GM21423 (cell line): ENCODE results near the gene DEFB124.
"Not testable (repeated sequence)": the region's sequence is repeated elsewhere in the genome, so short reads cannot be mapped to it uniquely, and the experiment has no call there.

Experiments
- ATAC-seq: cut with Tn5 transposase; IDR thresholded peaks from one replicate; pipeline ENCODE4 v1.9.1; 2021; ENCODE audit warnings: mild to moderate bottlenecking, moderate library complexity; ENCODE audit not compliant: unreplicated experiment

The DEFB124 gene, protein sequence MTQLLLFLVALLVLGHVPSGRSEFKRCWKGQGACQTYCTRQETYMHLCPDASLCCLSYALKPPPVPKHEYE

DNA sequence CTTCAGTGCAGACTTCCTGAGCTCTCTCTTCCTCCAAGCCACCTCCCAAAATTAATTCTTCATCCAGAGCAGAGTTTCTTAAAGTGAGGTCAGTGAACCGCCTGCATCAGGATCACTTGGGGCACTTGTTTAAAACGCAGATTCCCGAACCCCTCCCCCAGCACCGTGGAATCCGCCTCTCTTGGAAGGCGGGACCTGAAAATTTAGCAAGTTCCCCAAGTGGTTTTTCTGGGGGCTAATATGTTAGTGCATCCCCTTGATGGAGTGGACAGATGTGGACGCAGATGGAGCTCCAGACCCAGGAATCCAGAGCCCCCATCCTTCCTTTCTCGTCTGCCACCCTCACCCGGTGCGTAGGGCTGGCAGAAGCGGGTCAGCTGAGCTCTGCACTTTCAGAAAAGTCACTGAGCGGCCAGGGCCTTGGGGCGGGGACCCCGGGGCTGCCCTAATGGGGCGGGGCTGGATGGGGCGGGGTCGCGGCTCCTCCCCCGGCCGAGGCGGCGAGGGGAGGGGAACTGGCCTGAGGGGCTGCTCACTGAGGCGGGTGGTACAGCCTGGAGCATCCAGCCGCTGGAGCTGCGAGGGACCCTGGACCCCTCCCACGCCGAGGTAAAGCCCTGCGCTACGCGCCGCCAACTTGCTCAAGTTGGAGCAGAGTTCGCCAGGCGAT lies at the start of gene DEFB124, which contains the start of gene REM1:
DEFB124 (minus strand) TSS at position 370 of the 670 bp plus-strand sequence. CDS start 2,114 bp downstream, outside the sequence.
REM1 (plus strand) TSS at position 531 of the 670 bp plus-strand sequence. CDS start 1,158 bp downstream, outside the sequence.
- ATAC-seq, result no peak

DNA sequence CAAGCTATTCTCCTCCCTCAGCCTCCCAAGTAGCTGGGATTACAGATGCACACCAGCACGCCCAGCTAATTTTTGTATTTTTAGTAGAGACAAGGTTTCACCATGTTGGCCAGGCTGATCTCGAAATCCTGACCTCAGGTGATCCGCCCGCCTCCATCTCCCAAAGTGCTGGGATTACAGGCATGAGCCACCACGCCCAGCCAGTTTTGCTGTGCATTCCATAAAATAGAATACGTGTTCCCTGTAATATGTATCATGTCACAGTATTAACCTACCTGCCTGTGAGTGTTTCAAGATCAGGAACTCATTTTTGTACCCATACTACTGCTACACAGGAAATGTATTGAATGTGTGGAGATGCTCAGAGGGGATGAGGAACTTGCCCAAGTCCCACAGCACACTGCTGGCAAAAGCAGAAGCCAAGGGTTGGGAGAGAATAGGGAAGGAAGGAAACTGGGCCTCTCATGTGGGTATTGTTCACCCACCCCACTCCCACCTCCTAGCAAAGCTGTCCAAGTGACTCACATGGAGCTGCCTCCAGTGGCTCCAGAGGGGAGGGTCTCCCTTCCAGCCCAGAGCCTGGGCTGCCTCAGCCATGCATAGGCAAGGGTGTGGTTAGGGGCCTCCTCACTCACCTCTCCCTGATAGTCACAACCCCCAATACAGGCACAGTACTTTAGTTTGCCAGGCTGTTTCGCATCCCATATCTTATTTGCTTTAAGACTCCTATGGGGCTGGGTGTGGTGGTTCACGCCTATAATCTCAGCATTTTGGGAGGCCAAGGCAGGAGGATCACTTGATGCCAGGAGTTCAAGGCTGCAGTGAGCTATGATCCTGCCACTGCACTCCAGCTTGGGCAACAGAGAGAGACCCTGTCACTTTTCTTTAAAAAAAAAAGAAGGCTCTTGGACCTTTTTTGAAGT lies 48.7 kb upstream of the DEFB124 start:
- ATAC-seq, result no peak

DNA sequence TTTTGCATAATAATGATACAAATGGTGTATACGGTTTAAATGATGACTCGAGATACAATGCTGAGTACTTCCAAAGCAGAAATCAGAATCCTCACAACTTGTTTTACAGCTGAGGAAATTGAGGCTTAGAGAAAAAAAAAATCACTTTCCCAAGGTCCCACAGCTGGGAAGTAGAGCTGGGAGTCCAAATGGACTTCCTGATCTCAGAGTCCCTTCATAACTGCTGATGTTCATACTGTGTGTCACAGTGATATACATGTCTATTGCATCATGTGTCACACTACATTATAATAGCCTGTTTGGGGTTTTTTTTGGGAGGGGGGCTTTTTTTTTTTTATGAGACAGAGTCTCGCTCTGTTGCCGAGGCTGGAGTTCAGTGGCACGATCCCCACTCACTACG lies 47.8 kb upstream of the DEFB124 start:
- ATAC-seq, result no peak

DNA sequence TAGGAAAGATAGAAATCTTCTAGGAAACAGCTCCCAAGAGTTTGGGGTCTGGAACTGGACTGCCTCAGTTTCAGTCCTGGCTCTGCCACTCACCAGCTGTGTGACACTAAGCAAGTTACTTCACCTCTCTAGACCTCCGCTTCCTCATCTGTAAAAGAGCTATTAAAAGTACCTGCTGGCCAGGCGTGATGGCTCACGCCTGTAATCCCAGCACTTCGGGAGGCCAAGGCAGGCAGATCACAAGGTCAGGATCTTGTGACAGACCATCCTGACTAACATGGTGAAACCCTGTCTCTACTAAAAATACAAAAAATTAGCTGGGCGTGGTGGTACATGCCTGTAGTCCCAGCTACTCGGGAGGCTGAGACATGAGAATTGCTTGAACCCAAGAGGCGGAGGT lies 46.3 kb upstream of the DEFB124 start:
- ATAC-seq, result not testable (repeated sequence)

DNA sequence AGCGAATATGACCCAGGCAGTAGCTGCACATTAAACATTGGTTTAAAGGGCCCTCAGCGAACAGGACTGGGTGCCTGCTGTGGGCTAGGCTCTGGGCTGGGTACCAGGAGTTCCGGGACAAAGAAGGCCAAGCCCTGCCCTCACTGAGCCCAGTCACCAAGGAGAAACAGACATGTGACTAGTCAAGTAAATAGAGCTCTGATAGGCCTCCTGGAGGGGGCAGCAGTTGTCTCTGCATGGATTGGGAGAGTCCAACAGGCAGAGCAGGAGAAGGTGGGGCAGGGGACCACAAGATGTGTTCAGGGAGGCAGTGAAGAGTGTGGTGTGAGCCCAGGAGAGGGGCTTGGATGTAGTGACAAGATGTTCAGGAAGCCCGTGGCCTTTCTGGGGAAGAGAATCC lies 42.4 kb upstream of the DEFB124 start:
- ATAC-seq, result no peak

DNA sequence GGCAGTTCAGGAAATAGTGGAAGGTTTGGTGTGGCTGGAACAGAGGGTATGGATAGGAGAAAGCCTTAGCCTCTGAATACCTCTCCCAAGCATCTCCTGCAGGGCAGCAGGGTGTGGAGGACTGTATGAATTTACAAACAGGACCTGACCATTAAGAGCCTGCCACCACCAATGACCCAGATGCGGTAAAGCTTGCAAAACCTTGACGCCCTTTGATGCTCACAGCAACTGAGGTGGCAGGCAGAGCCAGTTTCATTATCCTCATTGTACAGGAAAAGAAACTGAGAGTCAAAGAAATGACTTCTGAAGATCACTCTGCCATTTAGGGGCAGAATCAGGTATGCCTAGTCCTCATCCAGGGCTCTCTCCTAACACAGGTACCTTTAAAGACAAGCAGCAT lies 41.7 kb upstream of the DEFB124 start:
- ATAC-seq, result no peak

DNA sequence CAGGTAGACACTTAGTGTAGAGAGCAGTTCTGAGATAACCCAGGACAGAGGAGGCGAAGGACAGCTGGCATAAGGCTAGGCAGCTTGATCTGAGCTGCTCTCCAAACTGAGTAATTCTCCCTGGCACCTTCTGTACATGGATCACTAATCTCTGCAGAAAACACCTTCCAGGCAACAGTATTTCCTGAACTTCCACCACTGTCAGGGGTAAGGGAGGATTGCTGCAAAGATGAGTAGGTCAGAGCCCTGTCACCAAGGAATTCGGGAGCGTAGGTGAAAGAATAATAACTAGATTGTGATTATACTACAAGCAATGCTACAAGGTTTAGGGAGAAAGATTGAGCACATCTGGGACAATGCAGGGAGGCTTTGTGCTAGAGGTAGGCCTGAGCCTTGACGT lies 41.2 kb upstream of the DEFB124 start:
- no peak for ATAC-seq

DNA sequence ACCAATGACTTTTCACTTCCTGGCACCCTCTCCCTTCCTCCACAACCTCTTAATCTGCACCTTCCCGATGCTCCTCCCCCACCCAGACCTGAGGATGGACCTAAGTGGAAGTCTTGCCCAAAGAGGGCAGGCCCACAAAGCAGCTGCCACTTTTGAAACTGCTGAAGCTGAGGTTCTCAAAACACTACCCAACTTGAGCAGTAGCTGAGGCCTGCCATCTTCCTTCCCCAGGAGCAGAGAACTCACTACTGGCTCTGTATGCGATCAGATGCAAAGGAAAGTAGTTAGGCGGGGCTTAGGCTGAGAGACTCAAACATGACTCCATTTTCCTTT lies 40.8 kb upstream of the DEFB124 start:
- ATAC-seq, result no peak

DNA sequence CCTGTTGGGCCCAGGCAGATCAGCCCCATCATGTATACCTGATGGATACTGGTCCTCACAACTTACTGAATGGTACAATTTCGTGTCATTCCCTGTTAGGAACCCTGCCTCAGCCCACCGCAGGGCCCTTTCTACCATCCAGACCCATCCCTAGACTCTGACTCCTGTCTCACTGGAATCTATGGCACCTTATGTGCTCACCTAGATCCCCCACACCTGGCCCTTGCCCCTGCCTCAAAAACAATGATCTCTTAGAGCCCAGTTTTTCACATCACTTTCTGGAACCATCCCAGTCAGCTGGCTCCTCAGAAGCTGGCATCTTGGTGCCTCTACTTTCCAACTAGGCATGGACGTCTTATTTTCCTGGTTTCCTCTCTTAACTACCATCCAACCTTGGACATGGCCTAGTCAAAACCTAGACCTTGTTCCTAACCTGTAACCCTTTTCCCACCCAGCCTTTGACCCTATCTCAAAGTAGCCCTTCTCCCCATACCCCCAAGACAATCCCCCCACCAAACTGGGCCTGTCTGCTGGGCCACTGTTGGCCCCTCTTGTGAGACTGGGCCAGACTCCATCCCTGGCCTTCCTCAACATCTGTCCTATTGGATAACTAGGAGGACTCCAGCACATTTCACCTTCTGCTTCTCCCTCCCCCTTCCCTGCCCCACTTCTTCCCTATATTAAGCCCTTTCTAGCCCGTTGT lies 40.3 kb upstream of the DEFB124 start:
- ATAC-seq, result no peak

DNA sequence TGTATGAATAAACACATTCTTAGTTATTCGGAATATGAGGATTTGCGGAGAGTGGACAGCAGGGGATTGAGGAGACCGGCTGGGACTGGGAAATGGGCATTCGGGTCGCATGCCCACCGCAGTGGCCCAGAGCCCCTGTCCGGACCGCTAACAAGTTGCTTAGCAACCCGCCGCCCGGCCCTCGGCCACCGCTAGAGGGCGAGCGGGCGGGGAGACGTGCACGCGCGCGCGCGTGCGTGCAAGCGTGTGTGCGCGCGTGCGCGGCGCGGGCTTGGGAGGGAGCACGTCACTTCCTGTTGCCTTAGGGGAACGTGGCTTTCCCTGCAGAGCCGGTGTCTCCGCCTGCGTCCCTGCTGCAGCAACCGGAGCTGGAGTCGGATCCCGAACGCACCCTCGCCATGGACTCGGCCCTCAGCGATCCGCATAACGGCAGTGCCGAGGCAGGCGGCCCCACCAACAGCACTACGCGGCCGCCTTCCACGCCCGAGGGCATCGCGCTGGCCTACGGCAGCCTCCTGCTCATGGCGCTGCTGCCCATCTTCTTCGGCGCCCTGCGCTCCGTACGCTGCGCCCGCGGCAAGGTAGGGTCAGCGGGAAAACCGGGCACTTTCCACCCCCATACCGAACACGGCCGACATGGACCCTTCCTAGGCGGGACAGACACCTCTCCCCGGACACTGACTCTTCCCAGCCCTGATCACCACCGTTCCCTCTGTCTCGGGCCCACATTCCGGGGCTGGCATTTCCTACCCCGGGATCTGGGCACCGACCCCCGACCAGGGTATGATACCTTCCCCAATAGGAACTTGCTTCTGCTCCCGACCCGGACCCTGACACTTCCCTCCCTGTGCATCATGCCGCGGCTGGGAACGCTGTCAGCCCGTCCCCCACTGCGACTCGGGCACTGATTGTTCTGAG lies 39.5 kb upstream of the DEFB124 start, which contains the start of gene HM13:
HM13 (plus strand) TSS at position 289 of the 918 bp plus-strand sequence; CDS start at position 399, 110 bp downstream.
- peak; percentile 84 for ATAC-seq

DNA sequence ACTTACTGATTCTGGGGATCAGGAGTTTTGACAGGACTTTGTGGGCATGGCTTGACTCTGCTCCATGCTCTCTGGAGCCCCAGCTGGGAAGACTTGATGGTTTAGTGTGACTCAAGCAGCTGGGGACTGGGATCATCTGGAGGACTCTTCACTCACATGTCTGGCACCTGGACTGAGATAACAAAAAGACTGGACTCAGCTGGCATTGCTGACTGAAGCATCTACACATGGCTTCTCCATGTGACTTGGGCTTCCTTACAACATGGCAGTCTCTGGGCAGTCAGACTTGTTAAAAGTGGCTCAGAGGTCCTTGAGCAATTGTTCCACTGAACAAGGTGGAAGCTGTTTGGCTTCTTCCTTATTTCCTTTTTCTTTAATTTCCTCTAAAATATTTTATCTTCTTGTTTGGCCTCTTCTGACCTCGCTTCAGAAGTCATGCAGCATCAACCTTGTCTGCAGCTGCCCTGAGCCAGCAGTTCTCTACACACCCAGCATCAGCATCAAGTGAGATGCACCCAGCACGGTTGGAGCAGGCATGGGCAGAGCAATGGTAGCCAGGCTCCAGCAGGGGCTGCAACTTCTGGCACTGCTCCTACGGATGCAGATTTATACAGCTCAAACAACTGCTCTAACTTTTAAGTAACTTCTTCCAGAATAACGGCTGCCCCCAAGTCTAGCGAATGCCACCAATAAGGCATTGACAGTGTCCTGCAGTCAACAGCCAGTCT lies 33.8 kb upstream of the DEFB124 start:
- ATAC-seq, result no peak

DNA sequence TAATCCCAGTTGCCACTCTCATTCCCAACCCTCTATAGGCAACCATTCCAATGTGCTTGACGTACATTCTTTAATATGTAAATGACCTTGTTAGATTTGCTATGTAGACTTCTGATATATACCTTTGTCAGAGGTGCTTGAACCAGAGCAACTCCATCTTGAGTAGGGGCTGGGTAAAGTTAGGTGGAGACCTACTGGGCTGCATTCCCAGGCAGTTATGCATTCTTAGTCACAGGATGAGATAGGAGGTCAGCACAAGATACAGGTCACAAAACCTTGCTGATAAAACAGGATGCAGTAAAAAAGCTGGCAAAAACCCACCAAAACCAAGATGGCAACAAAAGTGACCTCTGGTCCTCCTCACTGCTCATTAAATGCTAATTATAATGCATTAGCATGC lies 31.0 kb upstream of the DEFB124 start:
- no peak for ATAC-seq

DNA sequence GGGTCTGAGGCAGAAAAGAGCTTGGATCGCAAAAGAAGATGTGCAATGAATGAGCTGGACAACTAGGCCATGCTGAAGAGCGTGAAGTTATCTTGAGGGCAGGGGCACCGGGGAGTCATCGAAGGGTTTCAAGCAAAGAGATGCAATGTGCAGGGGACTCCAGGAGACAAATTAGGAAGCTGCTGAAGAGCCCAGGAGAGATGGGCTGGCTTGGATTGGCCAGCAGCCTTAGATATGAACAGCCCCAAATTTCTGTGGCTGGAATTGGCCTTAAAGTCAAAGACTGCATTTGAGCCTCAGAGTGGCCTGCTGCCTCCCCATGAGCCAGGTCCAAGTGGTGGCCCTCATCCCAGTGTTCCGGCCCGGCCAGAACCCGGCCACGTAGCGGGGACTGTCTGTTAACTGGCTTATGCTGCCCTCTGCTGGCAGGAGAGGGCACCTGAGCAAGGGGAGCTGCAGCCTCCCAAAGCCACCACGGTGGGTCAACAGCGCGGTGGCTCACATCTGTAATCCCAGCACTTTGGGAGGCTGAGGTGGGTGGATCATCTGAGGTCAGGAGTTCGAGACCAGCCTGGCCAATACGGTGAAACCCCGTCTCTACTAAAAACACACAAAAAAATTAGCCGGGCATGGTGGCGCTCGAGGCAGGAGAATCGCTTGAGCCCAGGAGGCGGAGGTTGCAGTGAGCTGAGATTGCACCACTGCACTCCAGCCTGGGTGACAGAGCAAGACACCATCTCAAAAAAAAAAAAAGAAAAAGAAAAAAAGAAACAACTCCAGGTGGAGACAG lies 28.2 kb upstream of the DEFB124 start:
- peak; percentile 89 for ATAC-seq

DNA sequence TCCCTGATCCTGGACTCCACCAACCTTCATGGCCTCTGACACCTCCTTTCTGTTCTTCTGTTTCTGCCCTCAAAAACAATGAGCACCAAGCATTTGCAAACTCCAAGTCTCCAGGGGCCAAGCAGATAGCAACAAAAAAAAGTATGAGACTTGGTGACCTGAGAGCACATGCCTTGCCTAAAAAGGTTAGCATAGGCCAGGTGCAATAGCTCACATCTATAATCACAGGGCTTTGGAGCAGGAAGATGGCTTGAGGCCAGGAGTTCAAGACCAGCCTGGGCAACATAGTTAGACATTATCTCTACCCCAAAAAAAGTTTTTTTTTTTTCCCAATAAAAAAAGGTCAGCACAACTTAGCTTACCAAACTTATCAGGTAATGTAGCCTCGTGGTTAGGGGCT lies 25.6 kb upstream of the DEFB124 start:
- no peak for ATAC-seq

DNA sequence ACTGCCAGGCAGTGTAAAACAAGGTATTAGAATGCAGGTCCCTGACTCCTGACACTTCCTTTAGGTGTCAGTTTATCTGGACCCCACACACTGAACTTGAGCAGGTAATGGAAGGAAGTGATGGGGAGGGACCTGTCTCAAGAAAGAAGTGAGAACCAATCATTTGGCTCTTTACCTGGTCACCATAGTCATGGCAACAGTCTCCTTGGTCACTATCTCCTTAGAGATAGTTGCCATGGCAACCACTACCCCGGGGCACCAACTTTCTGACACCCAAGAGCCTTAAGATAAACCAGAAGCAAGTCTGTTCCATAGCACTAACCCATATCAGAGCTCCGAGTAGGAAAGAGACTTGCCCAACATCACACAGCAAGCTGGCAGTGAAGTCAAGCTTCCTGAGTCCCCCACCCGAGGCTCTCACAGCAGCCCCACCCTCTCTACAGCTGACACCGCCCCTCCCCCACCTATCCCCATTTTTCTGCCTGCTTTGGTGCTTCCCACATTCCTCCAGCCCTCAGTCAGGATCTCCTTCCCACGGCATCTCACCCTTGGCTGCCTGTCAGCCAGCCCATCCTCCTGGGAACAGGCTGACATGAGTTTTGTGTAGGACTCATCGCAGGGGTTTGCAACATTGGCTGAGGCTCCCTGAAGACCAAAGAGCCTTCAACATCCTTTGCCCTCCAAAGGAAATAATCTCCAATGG lies 23.1 kb upstream of the DEFB124 start:
- no peak for ATAC-seq

DNA sequence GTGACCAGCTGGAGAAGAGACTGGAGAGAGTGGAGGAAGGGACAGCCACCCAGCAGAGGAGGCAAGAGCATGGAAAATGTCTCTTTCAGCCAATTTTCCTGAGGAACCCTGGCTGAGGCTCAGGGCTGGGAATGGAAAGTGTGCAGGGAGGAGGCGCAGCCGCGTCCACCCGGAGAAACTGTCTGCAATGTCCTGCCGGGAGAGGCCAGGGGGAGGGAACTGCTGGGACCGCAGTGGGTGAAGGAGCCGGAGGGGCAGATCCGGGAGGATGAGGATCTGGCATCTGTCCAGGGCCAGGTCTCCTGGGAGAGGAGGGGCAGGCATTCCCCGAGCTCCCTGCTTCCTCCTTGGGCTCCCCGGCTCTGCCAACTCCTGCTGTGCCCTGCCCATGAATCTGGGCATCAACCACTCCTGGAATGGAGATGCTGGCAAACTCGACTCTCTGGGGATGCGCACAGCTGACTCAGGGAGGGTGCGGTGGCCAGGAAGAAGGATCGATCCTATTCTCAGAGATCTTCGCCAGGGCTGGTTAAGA lies 21.9 kb upstream of the DEFB124 start:
- no peak for ATAC-seq

DNA sequence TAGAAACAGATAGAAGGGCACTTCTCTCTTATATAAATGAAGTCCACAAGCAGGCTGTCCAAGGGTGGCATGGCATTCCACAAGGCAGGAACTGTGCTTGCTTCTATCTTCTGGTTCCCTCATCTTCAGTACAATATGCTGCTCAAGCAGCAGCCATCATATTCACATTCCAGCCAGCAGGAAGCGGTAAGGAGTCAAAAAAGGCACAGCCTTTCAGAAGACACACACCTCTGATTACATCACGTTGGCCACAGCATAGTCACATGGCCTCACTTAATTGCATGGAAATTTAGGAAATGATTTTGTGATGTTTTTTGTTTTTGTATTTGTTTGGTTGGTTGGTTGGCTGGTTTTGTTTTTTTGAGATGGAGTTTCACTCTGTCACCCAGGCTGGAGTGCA lies 19.2 kb upstream of the DEFB124 start:
- ATAC-seq, result no peak

DNA sequence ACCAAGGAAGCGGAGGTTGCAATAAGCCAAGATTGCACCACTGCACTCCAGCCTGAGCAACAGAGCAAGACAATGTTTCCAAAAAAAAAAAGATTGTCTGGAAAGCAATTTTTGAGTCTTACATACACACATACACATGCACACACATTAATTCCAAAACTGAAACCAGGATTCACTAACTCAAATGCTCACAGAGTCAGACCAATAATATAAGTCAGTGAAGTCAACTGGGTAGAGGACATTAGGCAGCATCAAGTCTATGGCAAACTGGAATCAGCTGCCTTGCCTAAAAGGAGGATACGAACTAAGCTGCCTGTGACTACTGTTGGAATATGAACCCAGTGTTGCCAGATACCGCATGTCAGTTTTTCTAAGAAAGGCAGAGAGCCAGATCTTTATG lies 15.8 kb upstream of the DEFB124 start:
- no peak for ATAC-seq
